Erythroblast (primary cell): Measurements from ENCODE around the gene TTC39B.

ENCODE experiments used
- GATA1 ChIP-seq: IDR thresholded peaks from 2 replicates; pipeline ENCODE4 v1.6.1; 2011; ENCODE audit warnings: low read depth, mild to moderate bottlenecking, control low read depth, low read length, moderate library complexity
- POLR2A ChIP-seq: IDR thresholded peaks from 2 replicates; pipeline ENCODE4 v1.6.1; 2011; ENCODE audit warnings: mild to moderate bottlenecking, low read length

DNA sequence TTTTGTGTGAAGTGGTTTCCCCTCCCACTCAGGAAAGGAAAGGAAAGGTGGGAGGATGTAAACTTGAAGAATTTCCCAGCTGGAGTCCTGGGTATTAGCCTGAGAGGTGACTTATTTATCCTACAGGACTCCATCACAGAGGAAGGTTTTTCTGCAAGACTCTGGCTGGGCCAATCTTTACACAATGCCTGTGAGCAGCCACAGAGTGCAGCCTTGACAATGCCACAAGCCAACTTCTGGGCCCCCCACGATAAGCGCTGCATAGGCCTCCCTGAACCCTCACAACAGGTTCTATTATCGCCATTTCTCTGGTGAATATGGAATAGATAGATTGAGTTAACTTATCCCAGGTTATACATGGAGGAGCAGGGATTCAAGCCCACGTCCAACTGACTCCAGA lies 12.4 kb downstream of the TTC39B start:
- no peak for TF ChIP-seq POLR2A
- no peak for TF ChIP-seq GATA1
